Endothelial cell of umbilical vein (primary cell): ENCODE data around the gene PEMT. TPM values are rescaled to one million over a fixed set of nuclear protein-coding genes. Genes with fewer than 3 reads are reported as not detected.

Experiments used
- BruUV-seq: library from RNA; stranded (reverse); fragments of 400-500 nt; replicated peaks from 2 replicates; lab custom pipeline; 2021; lab: Mats Ljungman, UMichigan
- CTCF ChIA-PET: fragments of 300-600, 350-600 bp; sonication (Branson Sonifier 250); formaldehyde crosslinking; loops from one replicate; lab custom pipeline; 2021; ENCODE audit warnings: antibody characterized with exemption, inconsistent platforms; lab: Charles Lee
- POLR2A ChIA-PET: fragments of 300-600, 350-600 bp; sonication (Branson Sonifier 250); formaldehyde crosslinking; loops from one replicate; lab custom pipeline; 2021; ENCODE audit warnings: antibody characterized with exemption, inconsistent platforms; lab: Charles Lee
- DNase-seq: peaks from one replicate; pipeline ENCODE4 v3.0.0-alpha.2; 2011; ENCODE audit warnings: low read depth, low spot score
- FAIRE-seq: peaks from 2 replicates; lab custom pipeline; 2011; peaks lifted over from hg19 to GRCh38; lab: Jason Lieb, UNC
- H2AFZ ChIP-seq: 2 replicates; pipeline ENCODE4 v1.6.0; 2012; ENCODE audit warnings: low read depth, low read length, control low read depth, inconsistent platforms
- H3K27ac ChIP-seq: 2 replicates; pipeline ENCODE4 v1.5.1; 2011; ENCODE audit warnings: low read depth, mild to moderate bottlenecking, control low read depth, low read length, moderate library complexity; ENCODE audit not compliant: insufficient read depth
- H3K27me3 ChIP-seq, 2 experiments: 2 replicates each; pipeline versions ENCODE4 v1.6.0 to v1.6.1; 2011; ENCODE audit warnings: low read length in 2 of 2, mixed read lengths in 1 of 2; ENCODE audit not compliant: control insufficient read depth in 2 of 2, insufficient read depth in 2 of 2
- H3K36me3 ChIP-seq, 2 experiments: 2 replicates in 1 of 2; 3 replicates in 1 of 2; pipeline ENCODE4 v1.5.1; 2011; ENCODE audit warnings: low read length in 2 of 2, mild to moderate bottlenecking in 1 of 2, moderate library complexity in 1 of 2; ENCODE audit not compliant: control insufficient read depth in 2 of 2, insufficient read depth in 2 of 2; ENCODE audit errors: extremely low read depth in 1 of 2
- H3K4me1 ChIP-seq: 3 replicates; pipeline ENCODE4 v1.5.1; 2011; ENCODE audit warnings: mild to moderate bottlenecking, low read length; ENCODE audit not compliant: control insufficient read depth, insufficient read depth; ENCODE audit errors: extremely low read depth
- H3K4me2 ChIP-seq: 2 replicates; pipeline ENCODE4 v1.6.1; 2011; ENCODE audit warnings: low read length, control low read depth, mixed read lengths; ENCODE audit not compliant: insufficient read depth
- H3K4me3 ChIP-seq, 3 experiments: fragments of 200-600 bp in 1 of 3; sonication (generic), shearing (Covaris generic) in 1 of 3; replicated peaks in 1 of 3; 2 replicates each; pipeline ENCODE4 v1.5.1; 2011 to 2016; ENCODE audit warnings: control low read depth in 3 of 3, low read length in 3 of 3, mild to moderate bottlenecking in 2 of 3, inconsistent platforms in 1 of 3, low read depth in 1 of 3, moderate library complexity in 1 of 3; ENCODE audit not compliant: insufficient read depth in 1 of 3
- H3K79me2 ChIP-seq: 2 replicates; pipeline ENCODE4 v1.6.0; 2012; ENCODE audit warnings: low read length, inconsistent platforms; ENCODE audit not compliant: control insufficient read depth, insufficient read depth
- H3K9ac ChIP-seq: replicated peaks from 2 replicates; pipeline ENCODE3; 2011; ENCODE audit warnings: low read length, control low read depth; ENCODE audit not compliant: insufficient read depth; ENCODE audit errors: extremely low read depth
- H3K9me1 ChIP-seq: replicated peaks from 3 replicates; pipeline ENCODE4 v1.6.0; 2011; ENCODE audit warnings: mild to moderate bottlenecking, low read length; ENCODE audit not compliant: control insufficient read depth, insufficient read depth; ENCODE audit errors: extremely low read depth
- H3K9me3 ChIP-seq: replicated peaks from 2 replicates; pipeline ENCODE4 v1.5.1; 2012; ENCODE audit warnings: low read length, inconsistent platforms; ENCODE audit not compliant: control insufficient read depth, insufficient read depth
- H4K20me1 ChIP-seq: replicated peaks from 2 replicates; pipeline ENCODE3; 2011; ENCODE audit warnings: mild to moderate bottlenecking, low read length; ENCODE audit not compliant: control insufficient read depth, insufficient read depth; ENCODE audit errors: extremely low read depth
- EZH2 ChIP-seq: IDR thresholded peaks from 2 replicates; pipeline ENCODE4 v1.6.1; 2012; ENCODE audit warnings: borderline replicate concordance, low read depth, mild to moderate bottlenecking, moderate library complexity, low read length, inconsistent platforms; ENCODE audit not compliant: severe bottlenecking
- FOS ChIP-seq: IDR thresholded peaks from 2 replicates; pipeline ENCODE4 v1.6.1; 2011; ENCODE audit warnings: mild to moderate bottlenecking, low read length, moderate library complexity, borderline replicate concordance; ENCODE audit not compliant: insufficient read depth
- GATA2 ChIP-seq: IDR thresholded peaks from 2 replicates; pipeline ENCODE4 v1.7.0; 2011; ENCODE audit warnings: low read depth, mild to moderate bottlenecking, moderate library complexity, mixed read lengths, low read length; ENCODE audit not compliant: insufficient read length, insufficient read depth
- JUN ChIP-seq: IDR thresholded peaks from 2 replicates; pipeline ENCODE4 v1.6.1; 2011; ENCODE audit warnings: borderline replicate concordance, low read depth; ENCODE audit not compliant: insufficient read length, insufficient read depth
- MAX ChIP-seq: IDR thresholded peaks from 2 replicates; pipeline ENCODE4 v1.6.1; 2011; ENCODE audit not compliant: insufficient read depth, insufficient read length
- MYC ChIP-seq: IDR thresholded peaks from one replicate; pipeline ENCODE4 v1.6.1; 2011; ENCODE audit warnings: mild to moderate bottlenecking, low read depth, low read length
- POLR2A ChIP-seq: IDR thresholded peaks from 2 replicates; pipeline ENCODE4 v1.6.1; 2012; ENCODE audit warnings: low read depth, mild to moderate bottlenecking, control low read depth, low read length
- POLR2AphosphoS5 ChIP-seq: IDR thresholded peaks from 2 replicates; pipeline ENCODE4 v1.6.1; 2012; ENCODE audit warnings: low read depth, mild to moderate bottlenecking, control low read depth, low read length, moderate library complexity; ENCODE audit not compliant: insufficient read depth
- dilution Hi-C: fragments of 300-500 bp; cut with MboI; formaldehyde crosslinking; loops from one replicate; pipeline ENCODE4 v1.15.0; 2019; ENCODE audit warnings: low sequenced_read_pairs; ENCODE audit not compliant: extremely low pct_ligation_motif_present
- intact Hi-C: fragments of 100-400 bp; cut with micrococcal nuclease; formaldehyde crosslinking; loops from one replicate; pipeline ENCODE4 v1.10.0; 2022
- polyA plus RNA-seq, 4 experiments: library from polyadenylated mRNA; depleted of rRNA in 3 of 4; stranded (reverse) in 3 of 4; unstranded in 1 of 4; fragments of >200 nt; gene quantifications; 2 replicates each; pipeline versions ENCODE4 v1.2.1 to v1.2.3, GENCODE V29; 2011 to 2012; ENCODE audit warnings: missing spikeins in 1 of 4
- total RNA-seq: library from RNA; stranded (reverse); gene quantifications from 2 replicates; pipeline ENCODE4 v1.2.3, GENCODE V29; 2021
- TF ChIP-seq, protein P1 (sequence below), 2 donors: IDR thresholded peaks; 1 replicate in 1 of 2; 2 replicates in 1 of 2; pipeline ENCODE4 v1.5.1; 2011; ENCODE audit warnings: low read length in 2 of 2, mild to moderate bottlenecking in 2 of 2, moderate library complexity in 2 of 2, control low read depth in 1 of 2, inconsistent platforms in 1 of 2, low read depth in 1 of 2; ENCODE audit not compliant: insufficient read depth in 1 of 2; ENCODE audit errors: extremely low read depth in 1 of 2

Gene PEMT
- total and polyA plus RNA-seq, 2 donors (not counting 3 experiments of a cell fraction or from before 2014, with no cell fraction given), result 35.1 to 58.4 TPM

DNA sequence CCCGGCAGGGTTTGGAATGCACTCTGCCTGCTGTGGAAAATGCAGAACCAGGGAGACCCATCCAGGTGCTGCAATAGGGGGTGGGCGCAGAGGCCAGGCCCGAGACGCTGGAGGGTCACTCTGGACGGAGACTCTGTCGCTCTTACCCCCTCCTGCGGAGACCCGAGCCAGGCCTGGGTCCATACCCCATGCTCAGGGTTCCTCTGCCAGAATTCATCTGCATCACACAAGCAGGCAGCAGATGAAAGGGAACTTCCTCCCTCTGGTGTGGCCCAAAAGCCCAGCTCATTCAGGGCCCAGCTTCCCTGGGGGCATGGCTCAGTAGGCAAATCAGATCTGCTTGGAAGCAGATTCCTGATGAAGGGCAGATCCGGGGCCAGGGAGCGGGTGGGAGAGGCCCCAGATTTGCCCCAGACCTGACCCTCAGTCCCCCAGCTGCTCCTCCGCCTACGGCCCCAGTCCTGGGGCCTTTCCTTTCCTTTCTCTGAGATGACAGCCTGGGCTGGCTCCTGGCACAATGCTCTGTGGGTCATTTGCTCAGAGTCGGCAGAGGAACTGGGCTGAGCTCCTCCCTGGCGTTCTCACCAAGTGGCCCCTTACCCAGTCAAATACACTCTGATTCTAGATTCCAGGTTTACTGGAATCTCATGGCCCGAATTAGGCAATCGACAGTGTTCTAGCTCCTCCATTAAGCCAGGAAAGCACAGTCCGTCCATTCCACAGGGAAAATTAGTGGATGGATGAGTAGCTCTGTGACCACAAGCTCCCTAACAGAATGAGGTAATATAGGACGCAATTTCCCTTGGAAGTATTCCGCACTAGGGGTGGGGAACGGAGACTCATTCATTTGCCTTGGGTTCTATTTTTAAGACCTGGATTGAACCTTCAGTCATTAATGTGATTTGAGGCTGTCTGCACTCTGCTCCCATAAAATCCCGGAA, 76.2 kb downstream of the PEMT start:
- no peaks in the 10 kb centered on the region for H3K36me3 ChIP-seq
- dilution Hi-C loops (no loop called here), intact Hi-C loops (no loop called here)
- no peaks in the 10 kb centered on the region for H3K9me3 ChIP-seq
- H3K9me1 ChIP-seq, result no peaks in the 10 kb centered on the region
- H3K4me3 ChIP-seq, result no peak overlapping the region
- no peak overlapping the region for H3K9ac ChIP-seq
- ChIA-PET POLR2A (no interaction called here), CTCF (interaction anchor here (0.7 to 1.2 kb wide), 3 partner anchors 19 to 98 kb away, joined by 3 read pairs; no protein-coding TSS in a partner anchor)
- H3K4me1 ChIP-seq, result no peaks in the 10 kb centered on the region
- FAIRE-seq, result no peak
- no peaks in the 10 kb centered on the region for H3K79me2 ChIP-seq
- no TSS peak for BruUV-seq
- no peak for TF ChIP-seq POLR2AphosphoS5
- no peak for TF ChIP-seq JUN
- TF ChIP-seq MYC, result no peak
- TF ChIP-seq MAX, result no peak
- no peak for TF ChIP-seq FOS
- no peak for TF ChIP-seq GATA2
- TF ChIP-seq EZH2, result no peak
- TF ChIP-seq POLR2A, result no peak
- TF ChIP-seq, protein P1, sequence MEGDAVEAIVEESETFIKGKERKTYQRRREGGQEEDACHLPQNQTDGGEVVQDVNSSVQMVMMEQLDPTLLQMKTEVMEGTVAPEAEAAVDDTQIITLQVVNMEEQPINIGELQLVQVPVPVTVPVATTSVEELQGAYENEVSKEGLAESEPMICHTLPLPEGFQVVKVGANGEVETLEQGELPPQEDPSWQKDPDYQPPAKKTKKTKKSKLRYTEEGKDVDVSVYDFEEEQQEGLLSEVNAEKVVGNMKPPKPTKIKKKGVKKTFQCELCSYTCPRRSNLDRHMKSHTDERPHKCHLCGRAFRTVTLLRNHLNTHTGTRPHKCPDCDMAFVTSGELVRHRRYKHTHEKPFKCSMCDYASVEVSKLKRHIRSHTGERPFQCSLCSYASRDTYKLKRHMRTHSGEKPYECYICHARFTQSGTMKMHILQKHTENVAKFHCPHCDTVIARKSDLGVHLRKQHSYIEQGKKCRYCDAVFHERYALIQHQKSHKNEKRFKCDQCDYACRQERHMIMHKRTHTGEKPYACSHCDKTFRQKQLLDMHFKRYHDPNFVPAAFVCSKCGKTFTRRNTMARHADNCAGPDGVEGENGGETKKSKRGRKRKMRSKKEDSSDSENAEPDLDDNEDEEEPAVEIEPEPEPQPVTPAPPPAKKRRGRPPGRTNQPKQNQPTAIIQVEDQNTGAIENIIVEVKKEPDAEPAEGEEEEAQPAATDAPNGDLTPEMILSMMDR (IDR thresholded peaks at IDR 0.05; ENCODE audit: extremely low read depth in 1 of 2, insufficient read depth in 1 of 2, low read depth in 1 of 2, low read length in 2 of 2), result no peak
- no peaks in the 10 kb centered on the region for H3K27me3 ChIP-seq
- no peaks in the 10 kb centered on the region for H4K20me1 ChIP-seq
- no peak overlapping the region for H3K4me2 ChIP-seq
- H2AFZ ChIP-seq, result no peak overlapping the region
- H3K27ac ChIP-seq, result no peak overlapping the region
- no peak for DNase-seq
